DND-41 (cell line): ENCODE results near the gene TSTD2.

Experiments used
- CTCF ChIP-seq: IDR thresholded peaks from 2 replicates; pipeline ENCODE4 v1.5.1; 2012; ENCODE audit warnings: borderline replicate concordance, low read length, moderate library complexity, mild to moderate bottlenecking; ENCODE audit not compliant: poor library complexity, severe bottlenecking; ENCODE audit errors: extremely low read depth
- EZH2 ChIP-seq: IDR thresholded peaks from 3 replicates; pipeline ENCODE4 v1.6.1; 2012; ENCODE audit warnings: borderline replicate concordance, low read depth, mild to moderate bottlenecking, moderate library complexity, low read length, inconsistent platforms; ENCODE audit not compliant: severe bottlenecking

- TF ChIP-seq EZH2 (no peak), CTCF (no peak)
These were observed 35.3 kb upstream of the TSTD2 start for GRCh38 chr9:97668485-97668884.
